Stomach (tissue), 9 donors: ENCODE measurements around the gene S100A3. TPM values are rescaled to one million over a fixed set of nuclear protein-coding genes. Genes with fewer than 3 reads are reported as not detected.
A peak's percentile ranks its signal among the peaks of the same experiment; 100 is the strongest.

ENCODE experiments used
- DNase-seq, 2 donors: peaks; one replicate each; pipeline versions ENCODE4 v3.0.0 to v3.0.0-alpha.2; 2013 to 2019
- H3K27ac ChIP-seq, 5 donors: fragments of 200-600 bp in 4 of 5; sonication (generic) in 4 of 5; one replicate each; pipeline ENCODE4 v1.5.1; 2013 to 2019; ENCODE audit warnings: mild to moderate bottlenecking in 1 of 5, moderate library complexity in 1 of 5
- H3K27me3 ChIP-seq, 3 donors: fragments of 200-600 bp; sonication (generic); one replicate each; pipeline ENCODE4 v1.5.1; 2017 to 2019; ENCODE audit warnings: mixed run types in 1 of 3
- H3K36me3 ChIP-seq, 4 donors: fragments of 200-600 bp; sonication (generic); 1 replicate in 3 of 4; 2 replicates in 1 of 4; pipeline ENCODE4 v1.5.1; 2016 to 2019
- H3K4me1 ChIP-seq, 4 donors: fragments of 200-600 bp; sonication (generic); one replicate each; pipeline ENCODE4 v1.5.1; 2016 to 2019
- H3K4me3 ChIP-seq, 4 donors: fragments of 200-600 bp; sonication (generic) in 3 of 4; one replicate each; pipeline ENCODE4 v1.5.1; 2016 to 2019; ENCODE audit warnings: mild to moderate bottlenecking in 1 of 4
- H3K9me3 ChIP-seq, 4 donors: fragments of 200-600 bp; sonication (generic); one replicate each; pipeline ENCODE4 v1.5.1; 2016 to 2019
- EP300 ChIP-seq: sonication (generic); formaldehyde crosslinking; IDR thresholded peaks from one replicate; pipeline ENCODE4 v1.6.1; 2017; ENCODE audit warnings: antibody characterized with exemption
- POLR2A ChIP-seq, 4 donors: fragments of 450-650 bp; IDR thresholded peaks; one replicate each; pipeline ENCODE4 v1.6.1; 2016; ENCODE audit warnings: antibody characterized with exemption in 4 of 4, control low read depth in 2 of 4, mild to moderate bottlenecking in 1 of 4, moderate library complexity in 1 of 4
- POLR2AphosphoS5 ChIP-seq, 3 donors: sonication (generic); formaldehyde crosslinking; IDR thresholded peaks; one replicate each; pipeline ENCODE4 v1.6.1; 2016; ENCODE audit warnings: antibody characterized with exemption in 3 of 3
- WGBS, 5 donors: extraction: QIAGEN DNeasy Blood & Tissue Kit in 3 of 5; methylation state at CpG; one replicate each; pipeline versions ENCODE4 v1.1.5 to v1.1.7; 2013 to 2018; 5-methylcytosine and 5-hydroxymethylcytosine counted together
- intact Hi-C: fragments of 100-400 bp; cut with DNase I; formaldehyde crosslinking; loops from one replicate; pipeline ENCODE4 v1.15.1; 2023; ENCODE audit warnings: low total_unique reads
- polyA plus RNA-seq, 3 donors: library from polyadenylated mRNA; stranded (reverse); fragments of 200-250 nt; gene quantifications; one replicate each; pipeline ENCODE4 v1.2.3, GENCODE V29; 2013
- total RNA-seq, 5 donors: library from RNA; depleted of rRNA; stranded (reverse); fragments of >200 nt; gene quantifications; one replicate each; pipeline versions ENCODE4 v1.1.0 to v1.2.3, GENCODE V29; 2014 to 2016
- TF ChIP-seq, protein P1 (sequence below), 7 experiments: fragments of 450-650 bp in 4 of 7; fragments of 200-600 bp in 3 of 7; sonication (generic) in 3 of 7; IDR thresholded peaks; one replicate each; pipeline ENCODE4 v1.5.1; 2016 to 2019; ENCODE audit warnings: antibody characterized with exemption in 7 of 7, control low read depth in 2 of 7, mild to moderate bottlenecking in 1 of 7
- donor health status: healthy with polysubstance abuse.
- donor health status: Bipolar disorder and iron deficiency.
- donor health status: healthy.

Gene S100A3
- total and polyA plus RNA-seq, 8 donors: 2.6 to 15.0 (median 5.4) TPM; not detected in 5

DNA sequence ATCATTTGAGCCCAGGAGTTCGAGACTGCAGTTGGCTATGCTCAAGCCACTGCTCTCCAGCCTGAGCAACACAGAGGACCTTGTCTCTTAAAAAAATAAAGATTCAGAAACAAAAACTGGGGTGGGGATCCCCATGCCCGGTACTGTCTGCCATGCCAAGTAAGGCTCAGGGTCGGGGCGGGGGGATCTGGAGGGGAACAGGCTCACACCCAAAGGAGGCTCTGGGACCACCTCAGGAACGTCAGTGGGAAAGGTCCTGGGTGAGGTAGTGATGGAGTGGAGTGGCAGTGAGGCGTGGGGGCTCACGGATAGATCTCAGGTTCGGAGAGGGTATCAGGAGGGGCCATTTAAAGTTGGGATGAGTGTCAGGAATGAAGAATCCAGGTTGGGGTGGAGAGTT, 2.7 kb downstream of the S100A3 start:
- H3K4me1 ChIP-seq: peaks cover 66 to 87% (median 76%) of the 10 kb centered on the region in 4 donors
- peak overlapping the region in 4 of 5 donors; percentile 69 to 88 (median 84) for H3K27ac ChIP-seq
- peak overlapping the region in 1 of 4 donors; percentile 39 for H3K4me3 ChIP-seq

GRCh38 chr1:153545067-153546055, 3.7 kb downstream of the S100A3 start, which contains the start of gene S100A4:
Gene S100A4, minus strand, starts transcription at chr1:153545806. Its CDS starts 1,012 bp downstream, at chr1:153544794.
- WGBS, 5 donors: 29 to 38% (median 34%) methylated on average over 19 of the region's 19 CpGs
- Histone ChIP-seq H3K27me3 (no peaks in the 10 kb centered on the region), H3K9me3 (no peaks in the 10 kb centered on the region), H3K36me3 (no peaks in the 10 kb centered on the region), H3K27ac (peak within 1 kb of the TSS; percentile 69 to 88 (median 80)), H3K4me1 (peaks cover 66 to 97% (median 81%) of the 10 kb centered on the region in 4 donors), H3K4me3 (peak within 1 kb of the TSS; percentile 38 to 51 (median 40))
- no peak for TF ChIP-seq EP300
- TF ChIP-seq, protein P1, sequence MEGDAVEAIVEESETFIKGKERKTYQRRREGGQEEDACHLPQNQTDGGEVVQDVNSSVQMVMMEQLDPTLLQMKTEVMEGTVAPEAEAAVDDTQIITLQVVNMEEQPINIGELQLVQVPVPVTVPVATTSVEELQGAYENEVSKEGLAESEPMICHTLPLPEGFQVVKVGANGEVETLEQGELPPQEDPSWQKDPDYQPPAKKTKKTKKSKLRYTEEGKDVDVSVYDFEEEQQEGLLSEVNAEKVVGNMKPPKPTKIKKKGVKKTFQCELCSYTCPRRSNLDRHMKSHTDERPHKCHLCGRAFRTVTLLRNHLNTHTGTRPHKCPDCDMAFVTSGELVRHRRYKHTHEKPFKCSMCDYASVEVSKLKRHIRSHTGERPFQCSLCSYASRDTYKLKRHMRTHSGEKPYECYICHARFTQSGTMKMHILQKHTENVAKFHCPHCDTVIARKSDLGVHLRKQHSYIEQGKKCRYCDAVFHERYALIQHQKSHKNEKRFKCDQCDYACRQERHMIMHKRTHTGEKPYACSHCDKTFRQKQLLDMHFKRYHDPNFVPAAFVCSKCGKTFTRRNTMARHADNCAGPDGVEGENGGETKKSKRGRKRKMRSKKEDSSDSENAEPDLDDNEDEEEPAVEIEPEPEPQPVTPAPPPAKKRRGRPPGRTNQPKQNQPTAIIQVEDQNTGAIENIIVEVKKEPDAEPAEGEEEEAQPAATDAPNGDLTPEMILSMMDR (IDR thresholded peaks at IDR 0.05): no peak
- peak; percentile 57 to 86 (median 67) for TF ChIP-seq POLR2AphosphoS5 (IDR thresholded peaks at IDR 0.05)
- no peak for TF ChIP-seq POLR2A (IDR thresholded peaks at IDR 0.05)
- intact Hi-C loops: no loop called here
- DNase-seq: peak; percentile 97

More for the DNA sequence above, 2.7 kb downstream of the S100A3 start:
- no peaks in the 10 kb centered on the region for H3K36me3 ChIP-seq
- intact Hi-C loops: no loop called here
- 90 to 94% (median 91%) methylated on average over 8 of the region's 8 CpGs for WGBS, 5 donors
- TF ChIP-seq POLR2AphosphoS5 (IDR thresholded peaks at IDR 0.05): no peak
- TF ChIP-seq, protein P1 (IDR thresholded peaks at IDR 0.05): no peak
- no peak for TF ChIP-seq POLR2A (IDR thresholded peaks at IDR 0.05)
- TF ChIP-seq EP300: no peak
- no peaks in the 10 kb centered on the region for H3K27me3 ChIP-seq
- no peaks in the 10 kb centered on the region for H3K9me3 ChIP-seq
- peak in 1 of 2 donors; percentile 3 for DNase-seq

- Histone ChIP-seq H3K9me3 (no peaks in the 10 kb centered on the region), H3K4me3 (peak overlapping the region; percentile 38 to 51 (median 40)), H3K27me3 (no peaks in the 10 kb centered on the region), H3K36me3 (no peaks in the 10 kb centered on the region), H3K27ac (peak overlapping the region; percentile 69 to 88 (median 80)), H3K4me1 (peaks cover 62 to 98% (median 81%) of the 10 kb centered on the region in 4 donors)
- intact Hi-C loops: no loop called here
- TF ChIP-seq, protein P1 (IDR thresholded peaks at IDR 0.05): no peak
- TF ChIP-seq POLR2AphosphoS5 (IDR thresholded peaks at IDR 0.05): no peak
- no peak for TF ChIP-seq POLR2A (IDR thresholded peaks at IDR 0.05)
- no peak for TF ChIP-seq EP300
- WGBS, 5 donors: 30 to 55% (median 45%) methylated on average over 4 to 10 of the region's 10 CpGs
- DNase-seq: no peak
These were observed 4.5 kb downstream of the S100A3 start for GRCh38 chr1:153544453-153545066.

DNA sequence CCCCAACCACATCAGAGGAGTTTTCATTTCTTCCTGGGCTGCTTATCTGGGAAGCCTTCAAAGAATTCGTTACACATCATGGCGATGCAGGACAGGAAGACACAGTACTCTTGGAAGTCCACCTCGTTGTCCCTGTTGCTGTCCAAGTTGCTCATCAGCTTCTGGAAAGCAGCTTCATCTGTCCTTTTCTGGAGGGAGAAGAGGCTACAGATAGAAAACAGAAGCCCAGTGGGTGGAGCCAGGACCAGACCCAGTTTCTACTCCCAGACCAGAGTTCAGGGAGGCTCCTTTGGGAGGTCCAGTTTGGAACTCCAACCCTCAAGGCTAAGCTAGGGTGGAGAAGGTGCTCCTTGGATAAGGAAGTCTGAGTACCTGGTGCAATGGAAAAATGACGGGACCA, 5.3 kb downstream of the S100A3 start:
- Histone ChIP-seq H3K27ac (peak overlapping the region in 3 of 5 donors; percentile 69 to 88 (median 80)), H3K9me3 (no peaks in the 10 kb centered on the region), H3K36me3 (no peaks in the 10 kb centered on the region), H3K27me3 (no peaks in the 10 kb centered on the region), H3K4me3 (peak overlapping the region in 2 of 4 donors; percentile 3 to 41), H3K4me1 (peaks cover 54 to 90% (median 72%) of the 10 kb centered on the region in 4 donors)
- intact Hi-C loops: no loop called here
- 74 to 89% (median 88%) methylated on average over 4 of the region's 4 CpGs for WGBS, 5 donors
- TF ChIP-seq POLR2A (IDR thresholded peaks at IDR 0.05): no peak
- TF ChIP-seq, protein P1 (IDR thresholded peaks at IDR 0.05): no peak
- TF ChIP-seq POLR2AphosphoS5 (IDR thresholded peaks at IDR 0.05): no peak
- TF ChIP-seq EP300: no peak
- peak in 1 of 2 donors; percentile 2 for DNase-seq
